Fibroblast of villous mesenchyme (primary cell): ENCODE measurements around the gene CORO1C. TPM values are rescaled to one million over a fixed set of nuclear protein-coding genes. Genes with fewer than 3 reads are reported as not detected.

ENCODE experiments used
- DNase-seq: peaks from one replicate; pipeline ENCODE4 v3.0.0-alpha.2; 2010; ENCODE audit warnings: low read depth
- H3K4me3 ChIP-seq: 2 replicates; pipeline ENCODE4 v1.5.1; 2011; ENCODE audit warnings: low read depth, mild to moderate bottlenecking, low read length
- total RNA-seq: library from RNA; depleted of rRNA; stranded (reverse); fragments of >200 nt; gene quantifications from 2 replicates; pipeline ENCODE4 v1.2.3, GENCODE V29; 2012
- TF ChIP-seq, protein P1 (sequence below): IDR thresholded peaks from 2 replicates; pipeline ENCODE4 v1.5.1; 2012; ENCODE audit warnings: low read depth, mild to moderate bottlenecking, low read length; ENCODE audit not compliant: insufficient read depth

Gene CORO1C
- total RNA-seq, 1 donor = 433 TPM

DNA sequence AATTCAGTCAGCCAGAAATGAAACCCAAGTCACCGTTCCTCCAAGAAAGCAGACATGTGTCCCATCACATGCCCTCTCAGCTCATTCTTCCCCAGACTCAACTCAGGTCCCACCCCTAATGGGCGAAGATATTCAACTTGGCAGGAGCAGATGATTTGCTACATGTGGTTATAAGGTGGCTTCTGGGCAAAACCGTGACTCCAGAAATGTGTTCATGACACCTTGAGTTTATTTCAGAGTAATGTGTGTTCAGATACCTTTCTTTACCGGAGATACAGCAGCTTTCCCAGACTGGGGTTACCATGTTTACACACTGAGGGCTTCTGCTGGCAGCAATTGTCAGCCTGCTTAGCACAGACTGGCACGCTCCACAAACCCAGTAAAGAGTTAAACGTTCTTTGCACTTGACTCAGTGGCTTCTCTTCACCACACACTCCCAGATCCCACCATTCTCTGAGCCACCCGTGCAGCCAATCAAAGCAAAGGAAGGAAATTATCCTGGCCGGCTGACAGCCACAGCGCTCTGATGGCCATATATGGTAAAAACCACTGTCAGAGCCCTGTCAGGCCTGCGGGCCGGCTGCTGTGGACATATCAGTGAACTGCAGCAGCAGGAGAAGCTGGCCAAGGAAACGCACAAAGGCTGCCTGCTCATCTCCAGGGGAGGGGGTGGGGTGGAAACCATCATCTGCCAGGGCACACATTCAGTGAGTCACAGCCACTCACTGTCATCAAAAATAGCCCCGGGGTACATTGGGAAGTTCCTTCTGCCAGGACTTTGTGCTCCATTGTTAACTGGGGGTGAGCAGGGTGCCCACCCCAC lies 39.9 kb downstream of the CORO1C start:
- H3K4me3 ChIP-seq = peak overlapping the region; percentile 29
- TF ChIP-seq, protein P1, sequence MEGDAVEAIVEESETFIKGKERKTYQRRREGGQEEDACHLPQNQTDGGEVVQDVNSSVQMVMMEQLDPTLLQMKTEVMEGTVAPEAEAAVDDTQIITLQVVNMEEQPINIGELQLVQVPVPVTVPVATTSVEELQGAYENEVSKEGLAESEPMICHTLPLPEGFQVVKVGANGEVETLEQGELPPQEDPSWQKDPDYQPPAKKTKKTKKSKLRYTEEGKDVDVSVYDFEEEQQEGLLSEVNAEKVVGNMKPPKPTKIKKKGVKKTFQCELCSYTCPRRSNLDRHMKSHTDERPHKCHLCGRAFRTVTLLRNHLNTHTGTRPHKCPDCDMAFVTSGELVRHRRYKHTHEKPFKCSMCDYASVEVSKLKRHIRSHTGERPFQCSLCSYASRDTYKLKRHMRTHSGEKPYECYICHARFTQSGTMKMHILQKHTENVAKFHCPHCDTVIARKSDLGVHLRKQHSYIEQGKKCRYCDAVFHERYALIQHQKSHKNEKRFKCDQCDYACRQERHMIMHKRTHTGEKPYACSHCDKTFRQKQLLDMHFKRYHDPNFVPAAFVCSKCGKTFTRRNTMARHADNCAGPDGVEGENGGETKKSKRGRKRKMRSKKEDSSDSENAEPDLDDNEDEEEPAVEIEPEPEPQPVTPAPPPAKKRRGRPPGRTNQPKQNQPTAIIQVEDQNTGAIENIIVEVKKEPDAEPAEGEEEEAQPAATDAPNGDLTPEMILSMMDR = peak; percentile 41
- peak; percentile 98 for DNase-seq

DNA sequence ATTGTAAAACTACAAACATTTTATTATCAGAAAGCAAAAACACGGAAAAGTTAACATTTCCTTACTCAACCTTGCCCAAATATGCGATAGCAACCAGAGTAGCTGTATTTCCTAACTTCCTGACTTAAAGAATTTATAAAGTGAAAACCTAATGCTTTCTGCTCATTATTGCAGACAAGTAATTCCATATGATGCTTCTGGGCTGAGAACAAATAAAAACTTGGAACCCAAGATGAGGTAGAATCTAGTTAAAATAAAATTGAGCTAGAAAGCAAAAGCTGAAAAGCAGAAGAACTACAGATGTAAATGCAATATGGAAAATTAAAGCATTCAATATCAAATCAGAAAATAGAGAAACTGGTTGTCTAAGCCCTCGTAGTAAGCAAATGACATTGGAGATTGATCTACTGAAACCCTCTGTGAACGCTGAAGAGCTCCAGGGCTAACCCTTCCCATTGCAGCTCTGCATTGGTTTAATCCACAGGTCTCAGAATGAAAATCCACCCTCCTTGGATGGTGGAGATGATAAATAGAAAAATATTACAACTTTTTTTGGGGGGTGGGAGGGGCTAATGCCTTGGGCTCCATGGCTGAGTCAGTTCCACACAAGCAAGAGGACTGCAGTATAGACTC lies 40.7 kb downstream of the CORO1C start:
- DNase-seq = no peak
- TF ChIP-seq, protein P1 = no peak
- peak overlapping the region; percentile 29 for H3K4me3 ChIP-seq

DNA sequence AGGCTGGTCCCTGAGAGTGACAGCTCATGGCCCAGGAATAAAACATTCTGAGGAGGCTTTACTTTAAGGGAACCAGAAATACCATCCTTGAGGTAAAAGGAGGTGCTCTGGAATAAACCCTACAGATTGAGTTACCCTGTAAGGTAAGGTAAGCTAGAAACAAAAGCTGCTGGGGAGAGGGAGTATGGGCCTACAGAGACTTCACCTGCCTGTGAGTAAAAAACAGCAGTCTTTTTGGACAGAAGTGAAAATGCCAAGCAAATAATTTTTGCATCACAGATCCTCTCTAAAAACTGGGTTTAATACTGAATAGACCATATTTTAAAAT lies 41.2 kb downstream of the CORO1C start:
- TF ChIP-seq, protein P1 = no peak
- no peak for DNase-seq
- no peak overlapping the region for H3K4me3 ChIP-seq

DNA sequence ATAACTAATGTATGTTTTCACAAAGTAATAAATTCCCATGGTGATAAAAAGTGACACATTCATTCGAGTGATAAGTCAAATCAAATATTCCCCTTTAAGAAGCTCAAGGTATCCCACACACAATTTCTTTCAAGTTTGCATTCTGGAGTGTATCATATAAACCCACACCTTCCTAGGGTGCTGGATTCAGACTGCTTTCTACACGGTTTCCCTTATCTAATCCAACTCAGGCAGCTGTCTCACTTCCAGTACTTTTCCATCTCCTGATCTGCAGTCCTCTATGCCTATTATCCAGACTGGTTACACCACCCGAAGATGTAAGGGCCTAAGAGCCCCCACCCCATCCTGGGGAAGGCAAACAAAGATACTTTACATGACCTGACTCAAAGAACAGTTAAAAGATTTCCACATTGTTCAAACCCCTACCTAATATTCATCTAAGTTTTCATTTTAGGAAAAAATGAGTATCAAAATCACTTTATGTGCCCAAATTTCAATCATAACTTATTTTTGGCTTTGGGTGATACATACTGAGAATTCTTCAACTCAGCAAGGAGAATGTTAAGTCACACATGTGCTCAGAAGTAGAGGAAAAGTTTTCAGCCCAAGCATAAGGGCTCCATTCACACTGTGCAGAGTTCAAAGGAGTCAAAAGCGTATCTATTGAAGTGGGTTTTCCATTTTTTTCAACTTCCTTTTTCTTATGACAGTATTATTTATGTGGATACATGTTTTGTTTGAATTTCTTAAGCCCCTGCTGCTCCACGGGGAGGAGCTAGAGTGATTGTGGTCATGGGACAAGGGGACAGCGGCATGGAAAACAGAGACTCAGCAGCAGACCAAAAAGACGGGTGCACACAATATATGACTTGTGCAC lies 41.8 kb downstream of the CORO1C start:
- no peak overlapping the region for H3K4me3 ChIP-seq
- TF ChIP-seq, protein P1 = no peak
- DNase-seq = peak; percentile 86

DNA sequence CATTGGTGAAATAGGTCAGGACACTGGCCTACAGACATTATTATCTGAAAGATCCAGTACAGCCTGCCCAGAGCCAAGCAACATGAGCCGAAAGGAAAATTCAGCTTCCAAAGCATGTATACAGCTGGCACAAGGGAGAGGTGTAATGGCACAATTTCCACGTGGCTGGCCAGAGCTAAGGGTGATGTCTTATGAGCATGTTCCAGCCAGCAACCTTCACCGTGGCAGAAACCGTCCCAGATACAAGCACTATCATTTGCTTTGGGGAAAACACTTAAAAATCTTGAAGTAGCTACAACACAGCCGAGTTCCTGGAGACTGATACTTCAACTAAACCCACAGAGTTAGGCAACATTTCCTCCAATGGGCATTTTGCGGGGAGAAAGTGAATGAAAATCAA lies 44.5 kb downstream of the CORO1C start:
- no peak overlapping the region for H3K4me3 ChIP-seq
- DNase-seq = no peak
- TF ChIP-seq, protein P1 = no peak

DNA sequence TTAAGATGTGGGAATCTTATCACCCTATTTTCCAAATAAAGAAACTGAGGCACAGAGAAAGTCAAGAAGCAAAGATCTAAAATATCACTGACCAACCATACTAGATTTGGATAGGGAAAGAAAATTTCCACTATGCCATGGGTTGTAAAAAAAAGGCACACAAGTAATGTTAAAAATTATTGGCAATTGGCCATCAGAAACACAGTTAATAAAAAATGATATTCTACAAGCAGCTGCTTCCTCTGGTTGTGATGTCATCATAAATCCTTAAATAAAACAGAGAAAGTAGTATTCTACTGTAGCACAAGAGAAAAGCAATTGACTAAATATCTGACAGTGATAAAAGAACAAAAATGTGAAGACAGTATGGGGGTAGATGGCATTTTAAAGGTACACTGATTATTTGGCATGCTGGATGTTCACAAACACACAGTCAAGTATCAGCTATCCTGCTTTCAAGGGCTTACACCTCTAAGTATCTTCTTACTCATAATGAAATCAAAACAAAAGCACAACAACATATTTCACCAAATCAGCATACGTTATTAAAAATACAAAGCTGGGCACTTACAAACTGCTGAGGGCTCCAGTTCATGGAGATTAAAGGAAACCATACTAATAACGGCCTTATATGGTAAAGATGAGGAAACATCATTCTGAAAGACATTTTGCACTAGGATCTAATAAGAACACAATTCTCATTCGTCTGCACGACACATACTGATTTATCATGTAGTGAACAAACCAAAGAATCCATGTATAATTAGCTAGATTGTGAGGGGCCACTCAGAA lies 45.7 kb downstream of the CORO1C start:
- no peak for DNase-seq
- TF ChIP-seq, protein P1 = no peak
- H3K4me3 ChIP-seq = no peak overlapping the region
